Mucosa of descending colon (tissue), 3 donors: Measurements from ENCODE around the gene PPP1R3C. TPM values are rescaled to one million over a fixed set of nuclear protein-coding genes. Genes with fewer than 3 reads are reported as not detected.

Experiments
- ATAC-seq: fragments of 200-7000 bp; cut with Tn5 transposase; one replicate; pipeline ENCODE4 v1.9.1; 2020; ENCODE audit warnings: mild to moderate bottlenecking, moderate library complexity
- DNase-seq, 3 donors: peaks; one replicate each; pipeline ENCODE4 v3.0.0-alpha.2; 2020
- H3K36me3 ChIP-seq: fragments of 200-600 bp; one replicate; pipeline ENCODE4 v1.8.0; 2021; ENCODE audit warnings: low read depth, mild to moderate bottlenecking
- H3K4me1 ChIP-seq: fragments of 200-600 bp; one replicate; pipeline ENCODE4 v1.8.0; 2021; ENCODE audit warnings: low read depth, mild to moderate bottlenecking
- H3K4me3 ChIP-seq: fragments of 200-600 bp; one replicate; pipeline ENCODE4 v1.8.0; 2021; ENCODE audit warnings: mild to moderate bottlenecking
- H3K9me3 ChIP-seq: fragments of 200-600 bp; one replicate; pipeline ENCODE4 v1.8.0; 2021; ENCODE audit warnings: mild to moderate bottlenecking
- intact Hi-C, 2 donors: fragments of 100-400 bp; cut with DNase I in 1 of 2; cut with micrococcal nuclease in 1 of 2; formaldehyde crosslinking; loops; one replicate each; pipeline versions ENCODE4 v1.11.0 to v1.11.1; 2022; cut with DNase I, micrococcal nuclease
- total RNA-seq, 3 donors: library from RNA; stranded (reverse); fragmentation: NEBNext Ultra II Directional in 2 of 3; extraction: Animal tissue kit (Norgen Biotek cat#: 25700) in 2 of 3; gene quantifications; one replicate each; pipeline versions ENCODE4 v1.2.1 to v1.2.4, GENCODE V29; 2021 to 2023
- TF ChIP-seq, protein P1 (sequence below): fragments of 200-600 bp; IDR thresholded peaks from one replicate; pipeline ENCODE4 v1.8.0; 2022; ENCODE audit warnings: antibody characterized with exemption, mild to moderate bottlenecking
- donor health status: DM: no; HTN: no; CAD: no; lungs with moderate emphysema.
- donor health status: DM: no; HTN: no; CAD: no.
- donor health status: DM: no; HTN: yes; CAD: no.

PPP1R3C gene
- total RNA-seq, 3 donors from 2014 or later = 1.5 to 23.3 (median 4.7) TPM

DNA sequence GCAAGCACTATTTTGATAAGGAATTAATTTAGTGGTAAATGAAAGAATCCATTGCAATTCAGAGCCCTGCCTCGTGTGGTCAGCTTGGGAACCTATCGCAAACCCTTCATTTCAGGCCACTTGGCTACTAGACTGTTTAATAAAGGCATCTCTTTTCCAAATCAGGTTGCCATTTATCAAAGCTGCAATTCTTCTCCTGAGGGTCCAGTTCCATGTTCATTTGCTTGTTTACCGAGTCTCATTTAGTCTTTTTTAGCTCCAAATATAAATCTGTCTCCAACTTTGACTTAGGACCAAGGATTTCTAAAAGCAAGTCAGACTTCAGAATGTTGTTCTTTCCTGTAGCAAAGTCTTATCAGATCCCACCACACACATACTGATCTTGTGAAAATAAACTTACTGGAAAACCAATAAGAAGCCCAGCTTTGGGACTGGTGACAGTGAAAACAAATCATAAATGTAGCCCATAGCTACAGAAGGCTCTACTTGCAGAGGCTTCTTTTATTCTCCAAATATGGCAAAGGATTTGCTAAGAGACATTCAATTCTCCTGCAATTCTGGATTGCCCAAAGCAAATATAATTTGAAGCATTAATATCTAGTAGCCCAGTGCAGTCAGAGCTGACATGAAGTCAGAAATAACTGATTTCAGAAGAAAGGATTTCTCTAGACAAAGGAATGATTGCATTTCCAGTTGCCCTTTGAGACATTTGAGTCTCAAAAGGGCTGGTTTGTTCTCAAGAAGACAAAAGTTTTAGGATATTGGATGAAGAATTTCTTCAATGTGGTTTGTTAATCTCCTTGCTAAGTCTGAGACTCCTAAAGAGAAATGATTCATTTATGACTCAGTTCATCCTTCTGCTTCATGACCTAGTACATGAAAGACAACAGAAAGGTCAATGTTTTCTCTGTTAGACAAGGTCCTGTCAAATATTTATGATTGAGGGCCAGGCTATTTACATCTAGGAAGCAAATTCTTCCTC lies 28.0 kb downstream of the PPP1R3C start:
- TF ChIP-seq, protein P1, sequence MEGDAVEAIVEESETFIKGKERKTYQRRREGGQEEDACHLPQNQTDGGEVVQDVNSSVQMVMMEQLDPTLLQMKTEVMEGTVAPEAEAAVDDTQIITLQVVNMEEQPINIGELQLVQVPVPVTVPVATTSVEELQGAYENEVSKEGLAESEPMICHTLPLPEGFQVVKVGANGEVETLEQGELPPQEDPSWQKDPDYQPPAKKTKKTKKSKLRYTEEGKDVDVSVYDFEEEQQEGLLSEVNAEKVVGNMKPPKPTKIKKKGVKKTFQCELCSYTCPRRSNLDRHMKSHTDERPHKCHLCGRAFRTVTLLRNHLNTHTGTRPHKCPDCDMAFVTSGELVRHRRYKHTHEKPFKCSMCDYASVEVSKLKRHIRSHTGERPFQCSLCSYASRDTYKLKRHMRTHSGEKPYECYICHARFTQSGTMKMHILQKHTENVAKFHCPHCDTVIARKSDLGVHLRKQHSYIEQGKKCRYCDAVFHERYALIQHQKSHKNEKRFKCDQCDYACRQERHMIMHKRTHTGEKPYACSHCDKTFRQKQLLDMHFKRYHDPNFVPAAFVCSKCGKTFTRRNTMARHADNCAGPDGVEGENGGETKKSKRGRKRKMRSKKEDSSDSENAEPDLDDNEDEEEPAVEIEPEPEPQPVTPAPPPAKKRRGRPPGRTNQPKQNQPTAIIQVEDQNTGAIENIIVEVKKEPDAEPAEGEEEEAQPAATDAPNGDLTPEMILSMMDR = no peak
- intact Hi-C loops = no loop called here
- DNase-seq (no peak), ATAC-seq (no peak)
- Histone ChIP-seq H3K36me3 (no peaks in the 10 kb centered on the region), H3K9me3 (peaks cover 8% of the 10 kb centered on the region), H3K4me3 (no peak overlapping the region), H3K4me1 (peaks cover 5% of the 10 kb centered on the region)

DNA sequence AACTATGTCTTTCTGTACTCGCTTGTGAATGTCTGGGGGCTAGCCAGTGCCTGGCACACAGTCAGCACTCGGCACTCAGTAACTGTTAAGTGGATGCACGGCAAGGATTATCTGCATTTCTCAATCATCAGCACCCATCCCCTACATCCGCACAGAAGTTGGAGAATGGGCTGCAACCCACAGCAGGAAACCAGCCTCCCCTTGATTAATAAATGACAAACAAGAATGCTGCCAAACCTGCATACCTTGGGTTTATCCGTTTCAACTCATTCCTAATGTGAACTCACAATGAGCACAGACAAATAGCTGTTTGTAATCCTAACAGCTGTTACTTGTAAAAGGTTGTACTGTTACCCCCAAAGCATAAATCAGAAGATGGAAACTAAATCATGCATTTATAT lies 28.9 kb downstream of the PPP1R3C start:
- DNase-seq = no peak
- H3K36me3 ChIP-seq = no peaks in the 10 kb centered on the region

DNA sequence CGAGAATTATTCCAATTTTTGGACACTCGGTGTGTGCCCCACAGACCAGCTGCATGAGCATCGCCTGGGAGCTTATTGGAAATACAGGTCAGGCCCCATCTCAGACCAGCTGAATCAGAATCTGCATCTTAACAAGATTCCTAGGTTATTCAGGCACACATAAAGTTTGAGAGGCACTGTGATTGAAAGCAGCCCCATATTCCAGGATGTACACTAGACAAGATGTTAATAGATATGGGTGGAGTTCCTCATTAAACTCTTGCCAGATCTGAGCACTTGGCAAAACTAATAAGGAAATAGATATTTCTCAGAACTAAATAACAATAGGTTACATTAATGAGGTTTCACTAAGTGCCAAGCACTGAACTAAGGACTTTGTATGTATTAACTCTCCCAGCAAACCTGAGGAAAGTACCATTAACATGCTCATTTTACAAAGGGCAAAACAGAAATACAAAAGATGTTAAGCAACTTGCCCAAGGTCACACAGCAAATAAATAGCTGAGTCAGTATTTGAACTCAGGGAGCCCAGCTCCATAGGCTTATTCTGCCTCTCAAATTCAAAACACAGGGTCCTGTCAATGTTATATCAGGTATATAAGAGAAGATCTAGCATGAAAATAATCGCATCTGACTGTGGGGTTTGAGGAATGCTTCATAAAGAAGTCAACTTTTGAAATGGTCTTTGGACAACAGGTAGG lies 29.9 kb downstream of the PPP1R3C start:
- TF ChIP-seq, protein P1 = no peak
- intact Hi-C loops = no loop called here
- peaks cover 8% of the 10 kb centered on the region for H3K9me3 ChIP-seq
- DNase-seq (no peak), ATAC-seq (no peak)
- no peak overlapping the region for H3K4me3 ChIP-seq
- no peaks in the 10 kb centered on the region for H3K36me3 ChIP-seq
- H3K4me1 ChIP-seq = peaks cover 3% of the 10 kb centered on the region

More for the DNA sequence above, 28.9 kb downstream of the PPP1R3C start:
- intact Hi-C loops = no loop called here
- no peak overlapping the region for H3K4me3 ChIP-seq
- ATAC-seq = no peak
- peaks cover 8% of the 10 kb centered on the region for H3K9me3 ChIP-seq
- TF ChIP-seq, protein P1 = no peak
- H3K4me1 ChIP-seq = peaks cover 5% of the 10 kb centered on the region

DNA sequence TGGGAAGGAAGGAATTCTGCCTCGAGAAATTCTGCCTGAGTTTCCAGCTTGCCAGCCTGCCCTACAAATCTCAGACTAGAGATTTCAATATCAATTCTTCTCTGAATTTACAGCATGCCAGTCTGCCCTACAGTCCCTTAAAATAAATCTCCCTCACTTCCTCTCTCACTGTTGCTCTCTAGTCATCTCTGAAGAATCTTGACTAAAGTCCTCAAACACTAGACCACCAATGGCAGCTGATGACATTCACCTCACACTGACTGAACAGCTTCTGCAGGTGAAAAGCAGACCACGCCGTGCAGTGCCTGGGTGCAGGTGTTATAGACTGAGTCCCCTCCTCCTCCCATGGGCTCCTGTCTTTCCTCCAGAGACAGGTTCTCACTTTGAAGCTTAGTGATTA lies 30.4 kb downstream of the PPP1R3C start:
- intact Hi-C loops = no loop called here

DNA sequence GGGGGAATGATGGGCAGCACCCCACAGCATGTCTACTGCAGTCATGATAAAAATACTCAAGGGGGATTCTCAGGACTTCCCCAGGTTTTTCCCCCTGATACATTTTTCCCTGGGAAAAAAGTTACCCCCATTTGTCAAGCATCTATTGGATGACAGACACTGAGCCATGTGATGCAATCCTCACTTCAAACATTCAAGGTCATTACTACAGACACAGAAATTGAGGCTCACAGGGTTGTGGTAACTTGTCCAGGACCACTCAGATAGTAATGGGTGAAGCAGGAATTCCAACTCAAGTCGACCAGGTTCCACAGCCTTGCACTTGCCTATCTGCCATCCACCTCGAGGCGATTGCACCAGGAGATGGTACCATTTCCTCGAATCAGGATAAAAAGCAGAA lies 31.7 kb downstream of the PPP1R3C start:
- TF ChIP-seq, protein P1 = no peak
- DNase-seq = no peak
- Histone ChIP-seq H3K9me3 (peaks cover 6% of the 10 kb centered on the region), H3K4me1 (peaks cover 16% of the 10 kb centered on the region), H3K4me3 (no peak overlapping the region), H3K36me3 (no peaks in the 10 kb centered on the region)
- intact Hi-C loops = no loop called here
- ATAC-seq = no peak

More for the DNA sequence above, 30.4 kb downstream of the PPP1R3C start:
- no peak overlapping the region for H3K4me3 ChIP-seq
- peaks cover 5% of the 10 kb centered on the region for H3K4me1 ChIP-seq
- DNase-seq = no peak
- no peak for ATAC-seq
- no peaks in the 10 kb centered on the region for H3K36me3 ChIP-seq
- peaks cover 8% of the 10 kb centered on the region for H3K9me3 ChIP-seq
- TF ChIP-seq, protein P1 = no peak
